GM13976 (cell line): ENCODE data around the gene IFNG-AS1.

Source experiments
- DNase-seq: peaks from one replicate; pipeline ENCODE4 v3.0.0; 2012; ENCODE audit warnings: low spot score
- in situ Hi-C: fragments of 300-500 bp; cut with MboI; formaldehyde crosslinking; loops from one replicate; pipeline ENCODE4 v1.12.0; 2022; ENCODE audit warnings: low sequenced_read_pairs, mixed read lengths, inconsistent platforms; ENCODE audit not compliant: unreplicated experiment
- TF ChIP-seq, protein P1 (sequence below): IDR thresholded peaks from 2 replicates; pipeline ENCODE4 v1.5.1; 2012; ENCODE audit warnings: borderline replicate concordance, mild to moderate bottlenecking; ENCODE audit not compliant: insufficient read depth; ENCODE audit errors: extremely low read depth, missing control alignments, control extremely low read depth

Gene IFNG-AS1

DNA sequence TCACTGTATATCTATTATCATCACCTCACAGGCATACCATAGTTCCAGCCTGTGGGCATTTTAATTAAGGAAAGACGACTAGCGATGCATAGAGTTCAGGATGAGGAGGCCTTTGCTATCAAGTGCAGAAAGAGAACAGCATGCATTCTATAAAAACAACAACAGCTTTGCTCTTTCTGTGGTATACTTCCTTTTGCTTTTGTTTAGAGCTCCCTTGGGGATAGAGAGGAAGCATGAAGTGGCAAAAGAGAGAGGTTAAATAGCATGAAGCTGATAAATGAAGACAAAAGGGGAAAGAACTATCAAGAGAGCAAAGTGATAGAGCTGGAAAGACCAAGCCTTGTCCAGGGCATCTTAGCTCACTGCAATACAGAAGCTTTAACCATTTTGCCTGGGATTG lies 23.5 kb downstream of the IFNG-AS1 start:
- DNase-seq = no peak
- in situ Hi-C loops = no loop called here

DNA sequence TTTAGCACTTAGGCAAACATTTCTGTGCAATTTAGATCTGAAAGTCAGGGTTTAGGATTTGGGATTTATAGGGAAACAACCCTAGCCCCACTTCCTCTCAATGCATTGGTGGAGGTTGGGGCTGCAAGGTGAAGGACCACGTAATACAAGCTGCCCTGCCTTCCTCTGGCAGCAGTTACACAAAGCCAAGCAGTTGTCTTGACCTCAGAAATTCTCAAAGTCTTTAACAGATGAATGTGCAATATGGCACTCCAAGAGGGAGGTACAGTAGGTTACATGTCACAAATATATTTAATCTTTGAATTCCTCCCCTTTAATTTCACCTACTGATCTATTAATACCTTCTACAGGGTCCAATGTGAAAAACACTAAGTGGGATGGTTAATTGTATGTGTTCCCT lies 23.9 kb downstream of the IFNG-AS1 start:
- TF ChIP-seq, protein P1, sequence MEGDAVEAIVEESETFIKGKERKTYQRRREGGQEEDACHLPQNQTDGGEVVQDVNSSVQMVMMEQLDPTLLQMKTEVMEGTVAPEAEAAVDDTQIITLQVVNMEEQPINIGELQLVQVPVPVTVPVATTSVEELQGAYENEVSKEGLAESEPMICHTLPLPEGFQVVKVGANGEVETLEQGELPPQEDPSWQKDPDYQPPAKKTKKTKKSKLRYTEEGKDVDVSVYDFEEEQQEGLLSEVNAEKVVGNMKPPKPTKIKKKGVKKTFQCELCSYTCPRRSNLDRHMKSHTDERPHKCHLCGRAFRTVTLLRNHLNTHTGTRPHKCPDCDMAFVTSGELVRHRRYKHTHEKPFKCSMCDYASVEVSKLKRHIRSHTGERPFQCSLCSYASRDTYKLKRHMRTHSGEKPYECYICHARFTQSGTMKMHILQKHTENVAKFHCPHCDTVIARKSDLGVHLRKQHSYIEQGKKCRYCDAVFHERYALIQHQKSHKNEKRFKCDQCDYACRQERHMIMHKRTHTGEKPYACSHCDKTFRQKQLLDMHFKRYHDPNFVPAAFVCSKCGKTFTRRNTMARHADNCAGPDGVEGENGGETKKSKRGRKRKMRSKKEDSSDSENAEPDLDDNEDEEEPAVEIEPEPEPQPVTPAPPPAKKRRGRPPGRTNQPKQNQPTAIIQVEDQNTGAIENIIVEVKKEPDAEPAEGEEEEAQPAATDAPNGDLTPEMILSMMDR = no peak
- no peak for DNase-seq
- in situ Hi-C loops = no loop called here

More for the DNA sequence above, 23.5 kb downstream of the IFNG-AS1 start:
- TF ChIP-seq, protein P1 = no peak

DNA sequence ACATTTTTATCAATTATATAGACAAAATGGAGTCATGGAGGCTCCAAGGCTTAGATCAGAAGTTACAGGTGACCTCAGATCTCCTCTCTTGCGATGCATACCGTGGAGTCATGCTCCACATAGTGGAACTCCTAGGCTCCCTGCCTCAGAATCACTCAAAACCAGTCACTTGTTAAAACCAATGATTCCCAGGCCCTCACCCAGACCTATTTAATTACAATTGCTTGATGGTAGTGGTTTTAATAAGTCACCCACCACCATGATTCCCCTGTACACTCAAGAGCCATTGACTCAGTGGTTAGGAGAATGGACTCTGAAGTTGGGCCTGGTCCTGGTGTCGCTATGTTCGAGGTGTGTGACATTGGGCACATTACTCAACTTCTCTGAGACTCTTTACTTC lies 26.9 kb downstream of the IFNG-AS1 start:
- in situ Hi-C loops = no loop called here

DNA sequence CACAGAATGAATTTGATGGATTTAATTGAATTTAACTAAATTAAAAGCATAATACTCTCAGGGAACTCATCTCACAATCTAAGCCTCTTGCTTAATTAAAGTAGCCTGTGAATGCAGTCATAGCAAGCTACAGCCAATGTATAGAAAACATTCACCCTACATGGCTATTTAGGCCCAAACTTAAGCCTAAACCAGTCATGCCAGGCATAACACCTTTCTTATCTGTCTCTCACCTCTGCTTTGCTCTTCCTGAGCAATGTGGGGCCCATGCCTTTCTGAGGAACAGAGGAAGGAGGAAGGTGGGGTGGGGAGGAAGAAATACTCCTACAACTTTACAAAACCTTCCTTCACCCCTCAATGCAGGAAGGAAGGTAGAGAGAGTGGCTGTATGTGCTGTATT lies 29.1 kb downstream of the IFNG-AS1 start:
- TF ChIP-seq, protein P1 = no peak
- no peak for DNase-seq
- in situ Hi-C loops = no loop called here

More for the DNA sequence above, 26.9 kb downstream of the IFNG-AS1 start:
- TF ChIP-seq, protein P1 = no peak
- no peak for DNase-seq

DNA sequence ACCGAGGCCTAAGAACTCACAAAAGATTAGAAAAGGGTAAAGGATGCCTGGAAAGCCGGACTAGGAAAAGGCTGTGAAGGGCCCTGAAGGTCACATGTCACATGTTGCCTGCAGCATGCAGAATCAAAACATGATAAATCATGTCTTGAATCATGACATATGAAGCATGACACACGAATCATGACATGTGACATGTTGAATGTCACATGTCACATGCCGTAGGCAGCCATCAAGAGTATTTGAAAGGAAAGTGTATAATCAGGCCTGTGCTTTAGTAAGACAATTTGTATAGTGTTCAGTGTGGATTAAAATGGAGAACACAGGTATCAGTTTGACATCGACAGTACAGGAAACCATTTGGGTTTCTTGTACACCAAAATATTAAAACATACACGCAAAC lies 30.8 kb downstream of the IFNG-AS1 start:
- DNase-seq = no peak
- in situ Hi-C loops = no loop called here
- TF ChIP-seq, protein P1 = no peak

DNA sequence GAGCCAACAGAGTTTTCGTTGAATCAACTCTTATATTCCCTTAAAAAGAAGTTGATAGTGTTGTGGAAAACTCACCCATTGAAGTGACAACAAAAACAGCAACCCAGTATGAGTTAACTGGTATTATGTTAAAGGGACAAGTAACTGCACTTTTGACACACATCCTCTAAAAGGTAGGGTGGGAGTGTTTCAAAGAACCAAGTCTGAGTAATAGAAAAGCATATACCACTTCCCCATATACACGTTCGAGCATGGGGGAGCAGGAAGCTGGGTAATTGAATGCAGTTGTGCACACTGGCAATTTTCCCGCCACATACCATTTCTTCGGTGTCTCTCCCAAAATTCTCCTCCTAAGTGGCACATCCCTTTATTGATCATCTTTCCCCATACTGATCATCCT lies 31.5 kb downstream of the IFNG-AS1 start:
- no peak for DNase-seq
- in situ Hi-C loops = no loop called here
- TF ChIP-seq, protein P1 = no peak

DNA sequence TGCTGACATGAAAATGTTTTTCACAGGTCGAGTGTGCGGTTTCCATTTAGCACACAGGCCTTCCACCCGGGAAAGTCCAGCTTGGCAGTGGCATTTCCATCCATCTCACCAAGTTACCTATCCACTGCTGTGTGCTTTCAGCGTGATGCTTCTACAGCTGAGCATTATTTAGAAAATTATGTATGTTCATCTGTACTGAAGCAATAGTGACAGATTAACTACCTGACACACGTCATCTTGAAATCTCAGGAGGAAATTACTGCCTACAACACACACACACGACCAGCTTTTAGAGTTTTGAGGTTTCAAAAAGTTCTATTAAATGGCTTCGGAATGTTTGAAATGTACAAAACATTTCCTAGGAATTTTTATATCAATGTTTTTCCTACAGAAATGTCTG lies 39.4 kb downstream of the IFNG-AS1 start:
- in situ Hi-C loops = loop anchor here (25.0 kb wide), 2 partner anchors 284 to 659 kb away; partner anchors contain the start of gene NUP107
- TF ChIP-seq, protein P1 = no peak
- DNase-seq = no peak
